Right atrium auricular region (tissue), 2 donors: ENCODE data around the gene WFS1. TPM values are rescaled to one million over a fixed set of nuclear protein-coding genes. Genes with fewer than 3 reads are reported as not detected.

Experiments
- DNase-seq: peaks from one replicate; pipeline ENCODE4 v3.0.0-alpha.2; 2019; ENCODE audit warnings: low spot score
- H3K27ac ChIP-seq, 2 donors: fragments of 200-600 bp; sonication (generic); 1 replicate in 1 of 2; 2 replicates in 1 of 2; pipeline ENCODE4 v1.5.1; 2016 to 2019
- H3K27me3 ChIP-seq, 2 donors: fragments of 200-600 bp; sonication (generic); one replicate each; pipeline versions ENCODE4 v1.5.1 to v1.6.0; 2017 to 2019
- H3K36me3 ChIP-seq: fragments of 200-600 bp; sonication (generic); one replicate; pipeline ENCODE4 v1.5.1; 2016
- H3K4me1 ChIP-seq, 2 donors: fragments of 200-600 bp; sonication (generic); one replicate each; pipeline versions ENCODE4 v1.5.1 to v1.6.0; 2017 to 2019
- H3K4me3 ChIP-seq, 2 donors: fragments of 200-600 bp; sonication (generic); 1 replicate in 1 of 2; 2 replicates in 1 of 2; pipeline ENCODE4 v1.5.1; 2017 to 2019; ENCODE audit warnings: mild to moderate bottlenecking in 1 of 2, moderate library complexity in 1 of 2
- H3K9me3 ChIP-seq, 2 donors: fragments of 200-600 bp; sonication (generic); one replicate each; pipeline ENCODE4 v1.5.1; 2019
- total RNA-seq, 2 donors: library from RNA; depleted of rRNA; stranded (reverse); fragments of >200 nt; gene quantifications; one replicate each; pipeline ENCODE4 v1.1.0, GENCODE V29; 2016
- TF ChIP-seq, protein P1 (sequence below), 2 donors: fragments of 200-600 bp; sonication (generic); IDR thresholded peaks; one replicate each; pipeline ENCODE4 v1.5.1; 2019; ENCODE audit warnings: antibody characterized with exemption in 2 of 2

The WFS1 gene
- total RNA-seq, 2 donors from 2014 or later, result 111 to 112 TPM

DNA sequence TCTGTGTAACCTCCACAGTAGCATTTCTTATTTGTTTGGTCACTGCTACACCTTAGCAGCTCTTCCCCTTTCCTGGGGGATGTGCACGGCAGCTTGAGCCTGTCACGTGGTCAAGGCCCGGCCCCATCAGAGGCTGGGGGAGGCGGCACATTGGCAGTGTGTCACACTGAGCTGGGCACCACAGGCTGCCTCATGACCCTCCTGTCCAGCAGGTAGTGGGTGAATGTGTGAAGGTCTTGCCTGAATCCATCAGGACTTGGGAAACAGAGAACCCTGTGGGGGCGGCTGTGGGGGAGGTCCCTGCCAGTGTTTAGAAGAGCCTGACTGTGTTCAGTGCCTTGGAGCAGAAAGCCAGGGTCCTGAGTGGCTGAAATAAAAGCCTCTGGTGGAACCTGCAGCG lies 33.2 kb downstream of the WFS1 start:
- TF ChIP-seq, protein P1, sequence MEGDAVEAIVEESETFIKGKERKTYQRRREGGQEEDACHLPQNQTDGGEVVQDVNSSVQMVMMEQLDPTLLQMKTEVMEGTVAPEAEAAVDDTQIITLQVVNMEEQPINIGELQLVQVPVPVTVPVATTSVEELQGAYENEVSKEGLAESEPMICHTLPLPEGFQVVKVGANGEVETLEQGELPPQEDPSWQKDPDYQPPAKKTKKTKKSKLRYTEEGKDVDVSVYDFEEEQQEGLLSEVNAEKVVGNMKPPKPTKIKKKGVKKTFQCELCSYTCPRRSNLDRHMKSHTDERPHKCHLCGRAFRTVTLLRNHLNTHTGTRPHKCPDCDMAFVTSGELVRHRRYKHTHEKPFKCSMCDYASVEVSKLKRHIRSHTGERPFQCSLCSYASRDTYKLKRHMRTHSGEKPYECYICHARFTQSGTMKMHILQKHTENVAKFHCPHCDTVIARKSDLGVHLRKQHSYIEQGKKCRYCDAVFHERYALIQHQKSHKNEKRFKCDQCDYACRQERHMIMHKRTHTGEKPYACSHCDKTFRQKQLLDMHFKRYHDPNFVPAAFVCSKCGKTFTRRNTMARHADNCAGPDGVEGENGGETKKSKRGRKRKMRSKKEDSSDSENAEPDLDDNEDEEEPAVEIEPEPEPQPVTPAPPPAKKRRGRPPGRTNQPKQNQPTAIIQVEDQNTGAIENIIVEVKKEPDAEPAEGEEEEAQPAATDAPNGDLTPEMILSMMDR (IDR thresholded peaks at IDR 0.05), result no peak
- H3K9me3 ChIP-seq, result no peaks in the 10 kb centered on the region
- no peaks in the 10 kb centered on the region for H3K27me3 ChIP-seq
- H3K4me1 ChIP-seq, result no peaks in the 10 kb centered on the region
- H3K36me3 ChIP-seq, result peaks cover 43% of the 10 kb centered on the region
- H3K4me3 ChIP-seq, result no peak overlapping the region
- no peak overlapping the region for H3K27ac ChIP-seq
- no peak for DNase-seq

- Histone ChIP-seq H3K4me1 (peaks cover 0 to 2% of the 10 kb centered on the region in 2 donors), H3K36me3 (peaks cover 34% of the 10 kb centered on the region), H3K4me3 (no peak overlapping the region), H3K9me3 (no peaks in the 10 kb centered on the region), H3K27me3 (no peaks in the 10 kb centered on the region), H3K27ac (no peak overlapping the region)
- TF ChIP-seq, protein P1 (IDR thresholded peaks at IDR 0.05), result no peak
- DNase-seq, result no peak
These were observed 34.3 kb downstream of the WFS1 start for GRCh38 chr4:6303943-6304342.

DNA sequence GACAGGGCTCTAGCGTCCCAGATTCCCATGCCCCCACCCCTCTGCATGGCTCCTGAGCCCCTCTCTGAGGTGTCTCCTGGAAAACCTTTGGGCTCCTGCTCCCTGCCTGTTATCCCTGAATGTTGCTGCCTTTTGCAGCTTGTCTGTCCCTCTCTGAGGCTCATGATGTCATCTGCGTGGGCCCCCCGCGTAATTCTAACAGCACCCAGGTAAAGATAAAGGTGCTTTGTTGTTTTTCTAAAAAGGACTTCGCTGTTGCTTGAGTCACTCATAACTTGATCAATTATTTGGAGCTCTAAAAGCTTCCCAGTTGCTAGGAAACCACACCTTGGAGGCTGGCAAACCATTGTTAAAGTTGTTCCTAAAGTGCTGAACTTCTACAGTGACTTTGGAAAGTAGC lies 36.6 kb downstream of the WFS1 start:
- Histone ChIP-seq H3K9me3 (no peaks in the 10 kb centered on the region), H3K4me3 (no peak overlapping the region), H3K4me1 (peaks cover 0 to 12% of the 10 kb centered on the region in 2 donors), H3K27me3 (no peaks in the 10 kb centered on the region), H3K27ac (no peak overlapping the region), H3K36me3 (peaks cover 26% of the 10 kb centered on the region)
- DNase-seq, result no peak
- TF ChIP-seq, protein P1 (IDR thresholded peaks at IDR 0.05), result no peak

GRCh38 chr4:6307230-6307629 lies 37.6 kb downstream of the WFS1 start:
- peaks cover 16% of the 10 kb centered on the region for H3K36me3 ChIP-seq
- no peak for DNase-seq
- H3K9me3 ChIP-seq, result no peaks in the 10 kb centered on the region
- no peak overlapping the region for H3K27ac ChIP-seq
- TF ChIP-seq, protein P1 (IDR thresholded peaks at IDR 0.05), result no peak
- no peaks in the 10 kb centered on the region for H3K27me3 ChIP-seq
- H3K4me3 ChIP-seq, result no peak overlapping the region
- peaks cover 0 to 12% of the 10 kb centered on the region in 2 donors for H3K4me1 ChIP-seq

- DNase-seq, result no peak
- Histone ChIP-seq H3K36me3 (peaks cover 10% of the 10 kb centered on the region), H3K9me3 (no peaks in the 10 kb centered on the region), H3K4me3 (no peak overlapping the region), H3K27ac (no peak overlapping the region), H3K27me3 (no peaks in the 10 kb centered on the region), H3K4me1 (peaks cover 0 to 12% of the 10 kb centered on the region in 2 donors)
- TF ChIP-seq, protein P1 (IDR thresholded peaks at IDR 0.05), result no peak
These were observed 38.2 kb downstream of the WFS1 start for GRCh38 chr4:6307891-6308290.

- TF ChIP-seq, protein P1 (IDR thresholded peaks at IDR 0.05), result peak in 1 of 2 donors; percentile 22
- Histone ChIP-seq H3K4me1 (peaks cover 0 to 12% of the 10 kb centered on the region in 2 donors), H3K27ac (peak overlapping the region in 1 of 2 donors; percentile 25), H3K36me3 (no peaks in the 10 kb centered on the region), H3K27me3 (no peaks in the 10 kb centered on the region), H3K9me3 (no peaks in the 10 kb centered on the region), H3K4me3 (peak overlapping the region; percentile 39 to 58)
- no peak for DNase-seq
These were observed 39.4 kb downstream of the WFS1 start for GRCh38 chr4:6308899-6309643.
